ENCODE data around the gene SYTL1.

The SYTL1 gene

GRCh38 chr1:27318596-27318995, 23.2 kb upstream of the SYTL1 start:
- no peak for DNase-seq

- peak; percentile 97 for DNase-seq
Measured at GRCh38 chr1:27321813-27322568, 19.8 kb upstream of the SYTL1 start, which contains the start of gene TMEM222. TMEM222 (plus strand) TSS chr1:27322163; CDS start chr1:27322198, 35 bp downstream.

GRCh38 chr1:27322569-27323240, 19.1 kb upstream of the SYTL1 start:
- DNase-seq = no peak

- no peak for DNase-seq
Measured at GRCh38 chr1:27325286-27325685, 16.5 kb upstream of the SYTL1 start.

- DNase-seq = no peak
Measured at GRCh38 chr1:27327964-27328363, 13.9 kb upstream of the SYTL1 start.

- no peak for DNase-seq
Measured at GRCh38 chr1:27330786-27331185, 11.0 kb upstream of the SYTL1 start.

- no peak for DNase-seq
Measured at GRCh38 chr1:27331426-27331825, 10.4 kb upstream of the SYTL1 start.

GRCh38 chr1:27331922-27332321, 9.9 kb upstream of the SYTL1 start:
- DNase-seq = no peak

GRCh38 chr1:27332536-27333281, 9.1 kb upstream of the SYTL1 start:
- peak; percentile 49 for DNase-seq

GRCh38 chr1:27333717-27334279, 8.0 kb upstream of the SYTL1 start:
- DNase-seq = no peak

GRCh38 chr1:27335506-27336422, 6.1 kb upstream of the SYTL1 start:
- no peak for DNase-seq

- DNase-seq = no peak
Measured at GRCh38 chr1:27336756-27337155, 5.1 kb upstream of the SYTL1 start.

GRCh38 chr1:27338751-27339150, 3.1 kb upstream of the SYTL1 start:
- DNase-seq = no peak

- no peak for DNase-seq
Measured at GRCh38 chr1:27339213-27339612, 2.6 kb upstream of the SYTL1 start.

- peak; percentile 24 for DNase-seq
Measured at GRCh38 chr1:27342391-27342777, 562 bp downstream of the SYTL1 start.

- DNase-seq = peak; percentile 89
Measured at GRCh38 chr1:27342778-27343638, 1.2 kb downstream of the SYTL1 start.

GRCh38 chr1:27343639-27344025, 1.8 kb downstream of the SYTL1 start:
- no peak for DNase-seq

GRCh38 chr1:27345272-27345671, 3.5 kb downstream of the SYTL1 start:
- no peak for DNase-seq

- no peak for DNase-seq
Measured at GRCh38 chr1:27346357-27346756, 4.5 kb downstream of the SYTL1 start.

GRCh38 chr1:27346991-27347624, 5.3 kb downstream of the SYTL1 start:
- DNase-seq = no peak
